A549 (cell line): ENCODE data around the gene PPP1R7.

Experiments
- CHD2 ChIP-seq: fragments of 150-350 bp; IDR thresholded peaks from 2 replicates; pipeline ENCODE4 v1.6.1; 2014; ENCODE audit warnings: low read length; ENCODE audit not compliant: partially characterized antibody
- CTCF ChIP-seq: fragments of >200 bp; sonication (Bioruptor Twin); formaldehyde crosslinking; IDR thresholded peaks from 3 replicates; pipeline ENCODE4 v1.5.1; 2016
- EP300 ChIP-seq, 2 experiments: fragments of >200 bp; sonication (Bioruptor Twin); formaldehyde crosslinking; IDR thresholded peaks; 2 replicates in 1 of 2; 3 replicates in 1 of 2; pipeline ENCODE4 v1.6.1; 2016 to 2017
- GATA3 ChIP-seq: IDR thresholded peaks from 2 replicates; pipeline ENCODE4 v1.6.1; 2012; ENCODE audit warnings: borderline replicate concordance
- HDAC2 ChIP-seq: fragments of 200-600 bp; sonication (generic); IDR thresholded peaks from 2 replicates; pipeline ENCODE4 v1.6.1; 2016
- MAX ChIP-seq: IDR thresholded peaks from 2 replicates; pipeline ENCODE4 v1.6.1; 2012
- POLR2AphosphoS2 ChIP-seq: conservative IDR thresholded peaks from 2 replicates; pipeline ENCODE4 v1.6.1; 2012; ENCODE audit warnings: low read length, improper control_type of control experiment, inconsistent platforms
- SMC3 ChIP-seq: fragments of >200 bp; sonication (Bioruptor Twin); formaldehyde crosslinking; IDR thresholded peaks from 3 replicates; pipeline ENCODE4 v1.6.1; 2018; ENCODE audit warnings: inconsistent platforms

GRCh38 chr2:241115361-241115760 is 34.9 kb upstream of the PPP1R7 start:
- TF ChIP-seq CHD2 (no peak), CTCF (no peak), GATA3 (no peak), HDAC2 (no peak), SMC3 (no peak), POLR2AphosphoS2 (no peak), EP300 (IDR thresholded peaks at IDR 0.05) (no peak), MAX (no peak)
